Central memory CD4-positive, alpha-beta T cell (primary cell): ENCODE measurements around the gene CLEC2D.
A peak's percentile ranks its signal among the peaks of the same experiment; 100 is the strongest.
"Not testable (repeated sequence)": the region's sequence is repeated elsewhere in the genome, so short reads cannot be mapped to it uniquely, and the experiment has no call there.

Source experiments
- DNase-seq: peaks from one replicate; pipeline ENCODE4 v3.0.0; 2022

The CLEC2D gene

GRCh38 chr12:9731393-9731792, 61.9 kb downstream of the CLEC2D start:
- no peak for DNase-seq

GRCh38 chr12:9731797-9732196, 62.3 kb downstream of the CLEC2D start:
- DNase-seq, result no peak

- DNase-seq, result no peak
Observed at GRCh38 chr12:9732921-9733461, 63.5 kb downstream of the CLEC2D start, which contains the start of gene CLECL1. TSS of gene CLECL1 (minus strand) at chr12:9733097.

DNA sequence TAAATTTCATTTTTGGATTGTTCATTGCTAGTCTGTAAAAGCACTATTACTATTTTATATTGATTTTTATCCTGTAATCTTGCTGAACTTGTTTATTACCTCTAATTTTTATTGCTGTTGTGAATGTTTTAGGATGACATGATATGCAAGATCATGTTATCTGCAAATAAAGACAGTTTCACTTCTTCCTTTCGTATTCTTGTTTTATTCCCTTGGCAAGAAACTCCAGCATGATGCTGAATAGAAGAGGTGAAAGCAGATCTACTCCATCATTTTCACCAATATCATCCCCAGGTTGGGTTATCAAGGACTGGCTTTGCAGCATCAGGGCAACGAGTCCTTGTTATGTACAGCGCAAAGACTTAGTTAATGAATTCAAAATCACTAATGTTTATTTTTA, 66.1 kb downstream of the CLEC2D start:
- DNase-seq, result no peak

- peak; percentile 37 for DNase-seq
Observed at GRCh38 chr12:9736936-9737705, 67.6 kb downstream of the CLEC2D start.

GRCh38 chr12:9738905-9739304, 69.4 kb downstream of the CLEC2D start:
- DNase-seq, result not testable (repeated sequence)

DNA sequence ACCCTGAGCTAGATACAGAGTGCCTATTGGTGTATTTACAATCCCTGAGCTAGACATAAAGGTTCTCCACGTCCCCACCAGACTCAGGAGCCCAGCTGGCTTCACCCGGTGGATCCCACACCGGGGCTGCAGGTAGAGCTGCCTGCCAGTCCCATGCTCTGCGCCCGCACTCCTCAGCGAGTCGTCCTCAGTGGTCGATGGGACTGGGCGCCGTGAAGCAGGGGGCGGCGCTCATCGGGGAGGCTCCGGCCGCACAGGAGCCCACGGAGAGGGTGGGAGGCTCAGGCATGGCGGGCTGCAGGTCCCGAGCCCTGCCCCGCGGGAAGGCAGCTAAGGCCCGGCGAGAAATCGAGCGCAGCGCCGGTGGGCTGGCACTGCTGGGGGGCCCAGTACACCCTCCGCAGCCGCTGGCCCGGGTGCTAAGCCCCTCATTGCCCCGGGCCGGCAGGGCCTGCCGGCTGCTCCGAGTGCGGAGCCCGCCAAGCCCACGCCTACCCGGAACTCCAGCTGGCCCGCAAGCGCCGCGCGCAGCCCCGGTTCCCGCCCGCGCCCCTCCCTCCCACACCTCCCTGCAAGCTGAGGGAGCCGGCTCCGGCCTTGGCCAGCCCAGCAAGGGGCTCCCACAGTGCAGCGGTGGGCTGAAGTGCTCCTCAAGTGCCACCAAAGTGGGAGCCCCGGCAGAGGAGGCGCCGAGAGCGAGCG, 70.0 kb downstream of the CLEC2D start:
- not testable (repeated sequence) for DNase-seq

GRCh38 chr12:9740106-9740750, 70.7 kb downstream of the CLEC2D start:
- DNase-seq, result peak; percentile 25

- peak; percentile 93 for DNase-seq
Observed at GRCh38 chr12:9741726-9742125, 72.2 kb downstream of the CLEC2D start.

DNA sequence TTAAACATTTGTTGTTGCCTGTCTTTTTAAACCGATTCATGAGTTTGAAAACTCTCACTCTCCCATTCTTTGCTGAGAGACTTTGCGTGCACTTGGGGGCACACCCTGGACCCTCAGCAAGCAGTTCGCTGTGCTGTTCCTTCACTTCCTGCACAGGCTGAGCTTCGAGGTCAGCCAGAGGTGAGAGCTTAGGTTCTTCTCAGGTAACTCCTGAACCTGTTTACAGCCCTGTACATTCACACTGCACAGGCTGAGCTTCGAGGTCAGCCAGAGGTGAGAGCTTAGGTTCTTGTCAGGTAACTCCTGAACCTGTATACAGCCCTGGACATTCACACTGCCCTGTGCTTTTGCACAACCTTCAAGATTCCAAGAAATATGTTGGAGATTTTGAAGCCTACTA, 73.1 kb downstream of the CLEC2D start:
- DNase-seq, result peak; percentile 53

GRCh38 chr12:9745199-9745598, 75.7 kb downstream of the CLEC2D start:
- no peak for DNase-seq
